Parathyroid adenoma (tissue), 2 donors: ENCODE results near the gene C1orf198.

Source experiments
- H2AFZ ChIP-seq: fragments of 300-600 bp; sonication (generic); one replicate; pipeline ENCODE4 v1.7.0; 2017; ENCODE audit warnings: antibody characterized with exemption, mild to moderate bottlenecking
- H3K27ac ChIP-seq: fragments of 300-600 bp; sonication (generic); one replicate; pipeline ENCODE4 v1.7.0; 2017
- H3K27me3 ChIP-seq: fragments of 300-600 bp; sonication (generic); one replicate; pipeline ENCODE4 v1.7.0; 2017; ENCODE audit warnings: low read length; ENCODE audit not compliant: control insufficient read depth, insufficient read depth
- H3K36me3 ChIP-seq: fragments of 300-600 bp; sonication (generic); one replicate; pipeline ENCODE4 v1.7.0; 2017; ENCODE audit warnings: low read length; ENCODE audit not compliant: control insufficient read depth, insufficient read depth
- H3K4me1 ChIP-seq: fragments of 300-600 bp; sonication (generic); one replicate; pipeline ENCODE4 v1.7.0; 2017; ENCODE audit warnings: control low read depth
- H3K4me2 ChIP-seq: fragments of 300-600 bp; sonication (generic); one replicate; pipeline ENCODE4 v1.7.0; 2017; ENCODE audit warnings: low read length
- H3K4me3 ChIP-seq: fragments of 300-600 bp; sonication (generic); one replicate; pipeline ENCODE4 v1.7.0; 2017; ENCODE audit warnings: low read depth, low read length
- H3K79me2 ChIP-seq: fragments of 300-600 bp; sonication (generic); one replicate; pipeline ENCODE4 v1.7.0; 2017; ENCODE audit warnings: control low read depth
- H3K9ac ChIP-seq: fragments of 300-600 bp; sonication (generic); one replicate; pipeline ENCODE4 v1.7.0; 2017; ENCODE audit warnings: mild to moderate bottlenecking
- H3K9me3 ChIP-seq: fragments of 300-600 bp; sonication (generic); one replicate; pipeline ENCODE4 v1.7.0; 2017; ENCODE audit warnings: low read length; ENCODE audit not compliant: control insufficient read depth
- CTCF ChIP-seq: fragments of 300-600 bp; sonication (generic); IDR thresholded peaks from one replicate; pipeline ENCODE4 v1.7.0; 2017; ENCODE audit warnings: antibody characterized with exemption, mild to moderate bottlenecking
- donor health status: primary hyperparathyroidism.

The C1orf198 gene

GRCh38 chr1:230800891-230801840 is 67.2 kb downstream of the C1orf198 start:
- Histone ChIP-seq H2AFZ (no peak overlapping the region), H3K4me1 (no peaks in the 10 kb centered on the region), H3K9me3 (no peaks in the 10 kb centered on the region), H3K4me3 (no peak overlapping the region), H3K79me2 (no peaks in the 10 kb centered on the region), H3K36me3 (no peaks in the 10 kb centered on the region), H3K27ac (no peak overlapping the region), H3K27me3 (no peaks in the 10 kb centered on the region), H3K9ac (no peak overlapping the region), H3K4me2 (no peak overlapping the region)
- TF ChIP-seq CTCF = no peak

- no peak overlapping the region for H3K4me3 ChIP-seq
- no peaks in the 10 kb centered on the region for H3K4me1 ChIP-seq
- no peak overlapping the region for H3K9ac ChIP-seq
- H3K27ac ChIP-seq = no peak overlapping the region
- no peaks in the 10 kb centered on the region for H3K79me2 ChIP-seq
- no peaks in the 10 kb centered on the region for H3K9me3 ChIP-seq
- H3K4me2 ChIP-seq = no peak overlapping the region
- no peaks in the 10 kb centered on the region for H3K36me3 ChIP-seq
- H2AFZ ChIP-seq = no peak overlapping the region
- TF ChIP-seq CTCF = no peak
- H3K27me3 ChIP-seq = no peaks in the 10 kb centered on the region
These were observed 69.8 kb downstream of the C1orf198 start for GRCh38 chr1:230798491-230798890.

GRCh38 chr1:230797942-230798365 is 70.4 kb downstream of the C1orf198 start:
- no peak overlapping the region for H2AFZ ChIP-seq
- no peaks in the 10 kb centered on the region for H3K27me3 ChIP-seq
- H3K27ac ChIP-seq = no peak overlapping the region
- H3K4me1 ChIP-seq = no peaks in the 10 kb centered on the region
- no peak overlapping the region for H3K9ac ChIP-seq
- H3K4me2 ChIP-seq = no peak overlapping the region
- no peak overlapping the region for H3K4me3 ChIP-seq
- H3K36me3 ChIP-seq = no peaks in the 10 kb centered on the region
- H3K79me2 ChIP-seq = no peaks in the 10 kb centered on the region
- peak; percentile 49 for TF ChIP-seq CTCF
- H3K9me3 ChIP-seq = no peaks in the 10 kb centered on the region

- no peaks in the 10 kb centered on the region for H3K9me3 ChIP-seq
- H3K36me3 ChIP-seq = no peaks in the 10 kb centered on the region
- no peaks in the 10 kb centered on the region for H3K27me3 ChIP-seq
- no peaks in the 10 kb centered on the region for H3K79me2 ChIP-seq
- H3K4me2 ChIP-seq = no peak overlapping the region
- H2AFZ ChIP-seq = no peak overlapping the region
- no peaks in the 10 kb centered on the region for H3K4me1 ChIP-seq
- no peak for TF ChIP-seq CTCF
- H3K9ac ChIP-seq = no peak overlapping the region
- no peak overlapping the region for H3K27ac ChIP-seq
- H3K4me3 ChIP-seq = no peak overlapping the region
These were observed 70.9 kb downstream of the C1orf198 start for GRCh38 chr1:230797376-230797920.
